Stimulated activated memory B cell treated with anti-CD40 and anti-IgM and Interleukin-4, amounts not matched to agents 10 μg/mL and 1 μg/mL and 100 μg/mL, for 72 hours (primary cell): ENCODE measurements around the gene TRIM69.
A peak's percentile ranks its signal among the peaks of the same experiment; 100 is the strongest.

Source experiments
- ATAC-seq: fragments of 150-1000 bp; cut with Tn5 transposase; 2 replicates; pipeline ENCODE4 v1.10.0; 2021
- H3K27ac Mint-ChIP-seq: one replicate; pipeline ENCODE4 v1.8.0; 2022; ENCODE audit warnings: mild to moderate bottlenecking, mixed read lengths
- H3K27me3 Mint-ChIP-seq: one replicate; pipeline ENCODE4 v1.8.0; 2022; ENCODE audit warnings: mixed read lengths
- H3K36me3 Mint-ChIP-seq: one replicate; pipeline ENCODE4 v1.8.0; 2022; ENCODE audit warnings: mixed read lengths
- H3K4me1 Mint-ChIP-seq: one replicate; pipeline ENCODE4 v1.8.0; 2022; ENCODE audit warnings: mixed read lengths
- H3K4me3 Mint-ChIP-seq: one replicate; pipeline ENCODE4 v1.8.0; 2022; ENCODE audit warnings: mild to moderate bottlenecking, moderate library complexity, mixed read lengths
- H3K9me3 Mint-ChIP-seq: one replicate; pipeline ENCODE4 v1.8.0; 2022; ENCODE audit warnings: mixed read lengths

The TRIM69 gene

DNA sequence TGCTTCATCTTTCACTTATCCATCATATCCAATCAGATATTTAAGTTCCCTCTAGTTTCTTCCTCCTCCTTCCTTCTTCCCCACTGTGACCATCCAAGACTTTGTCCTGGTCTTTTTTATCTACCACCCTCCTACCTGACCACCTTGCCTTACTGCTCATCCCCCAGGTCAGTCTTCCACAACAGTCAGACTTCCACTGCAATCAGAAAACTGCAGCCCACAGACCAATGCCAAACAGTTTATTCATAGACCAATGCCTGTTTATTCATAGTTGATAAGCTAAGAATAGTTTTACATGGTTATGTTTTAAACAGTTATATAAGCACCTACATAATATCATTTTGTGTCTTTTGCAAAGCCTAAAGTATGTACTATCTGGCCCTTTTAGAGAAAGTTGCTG is 65.5 kb downstream of the TRIM69 start:
- no peaks in the 10 kb centered on the region for H3K4me1 Mint-ChIP-seq
- H3K9me3 Mint-ChIP-seq: no peaks in the 10 kb centered on the region
- H3K36me3 Mint-ChIP-seq: no peaks in the 10 kb centered on the region
- H3K4me3 Mint-ChIP-seq: no peak overlapping the region
- peaks cover 25% of the 10 kb centered on the region for H3K27me3 Mint-ChIP-seq
- no peak overlapping the region for H3K27ac Mint-ChIP-seq
- ATAC-seq: no peak

DNA sequence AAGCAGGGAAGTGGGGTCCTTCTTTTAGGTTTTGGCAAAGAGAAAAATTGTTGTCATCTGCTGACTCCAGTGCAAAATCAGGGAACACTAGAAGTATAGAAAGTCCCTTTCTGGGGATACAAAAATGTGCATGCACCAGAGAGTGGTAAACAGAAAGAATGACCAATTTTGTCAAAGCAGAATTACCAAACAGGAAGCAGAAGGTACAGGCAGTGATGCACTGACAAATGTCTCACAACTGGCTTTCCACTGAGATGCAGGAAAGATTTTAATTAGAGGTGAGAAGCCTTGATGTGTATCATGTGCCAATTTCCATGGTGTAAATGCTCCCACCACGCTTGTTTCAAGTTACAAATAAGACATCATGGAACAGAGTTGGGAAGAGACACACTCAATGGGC is 66.0 kb downstream of the TRIM69 start:
- Mint-ChIP-seq H3K27me3 (peaks cover 25% of the 10 kb centered on the region), H3K36me3 (no peaks in the 10 kb centered on the region), H3K4me1 (no peaks in the 10 kb centered on the region), H3K9me3 (no peaks in the 10 kb centered on the region), H3K27ac (no peak overlapping the region), H3K4me3 (no peak overlapping the region)
- ATAC-seq: no peak

DNA sequence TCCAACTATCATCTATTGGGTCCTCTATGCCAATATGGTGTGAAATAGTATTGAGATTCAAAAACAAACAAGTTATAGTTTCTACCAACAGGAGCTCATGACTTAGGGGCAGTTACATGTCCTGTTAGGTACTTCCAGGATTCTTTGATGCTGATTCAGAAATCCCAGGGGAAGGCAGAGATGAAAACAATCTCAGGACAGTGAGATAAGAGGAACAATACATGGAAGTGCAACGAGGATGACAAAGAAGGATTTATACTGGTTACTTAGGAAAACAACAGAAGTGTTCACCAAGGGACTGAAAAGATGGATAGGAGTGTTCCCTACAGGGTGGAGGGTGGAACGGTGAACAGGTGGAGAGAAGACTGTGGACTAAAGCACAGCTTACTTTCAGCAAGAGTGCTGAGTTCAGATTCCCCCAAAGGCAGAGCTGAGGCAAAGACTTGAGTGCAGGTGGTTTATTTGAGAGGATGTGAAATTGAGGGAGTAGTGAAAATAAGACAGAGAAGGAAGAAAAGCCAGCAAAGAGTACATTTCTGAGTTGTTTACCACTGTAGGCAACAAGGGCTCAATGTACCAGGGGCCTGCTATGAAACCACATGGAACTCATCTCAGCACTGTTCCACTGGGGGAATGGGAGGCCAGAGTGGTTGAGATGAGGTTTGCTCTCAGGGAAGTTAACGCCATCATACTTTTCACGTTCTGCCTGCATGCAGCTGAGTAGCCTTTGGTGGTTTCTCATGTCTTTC is 68.1 kb downstream of the TRIM69 start:
- H3K27me3 Mint-ChIP-seq: peaks cover 13% of the 10 kb centered on the region
- ATAC-seq: peak; percentile 54
- no peaks in the 10 kb centered on the region for H3K4me1 Mint-ChIP-seq
- H3K36me3 Mint-ChIP-seq: no peaks in the 10 kb centered on the region
- no peaks in the 10 kb centered on the region for H3K9me3 Mint-ChIP-seq
- no peak overlapping the region for H3K4me3 Mint-ChIP-seq
- H3K27ac Mint-ChIP-seq: no peak overlapping the region

DNA sequence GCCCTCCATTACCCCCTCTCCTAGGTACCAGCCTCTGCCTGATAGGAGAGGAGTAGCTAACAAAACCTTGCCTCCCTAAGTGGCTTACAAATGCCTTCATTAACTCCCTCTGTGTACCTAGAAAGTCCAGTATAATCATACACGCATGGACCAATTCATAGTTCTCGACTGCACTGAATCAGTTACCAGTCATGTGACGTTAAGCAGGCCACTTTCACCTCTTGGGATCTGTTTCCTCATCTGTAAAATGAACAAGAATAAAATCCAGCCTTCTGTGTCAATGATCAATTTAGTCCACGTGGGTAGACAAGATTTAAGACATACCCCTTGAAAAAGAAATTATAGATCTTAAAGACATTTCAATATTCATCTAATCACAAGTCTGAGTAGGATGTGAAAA is 72.2 kb downstream of the TRIM69 start:
- Mint-ChIP-seq H3K36me3 (no peaks in the 10 kb centered on the region), H3K4me1 (peaks cover 4% of the 10 kb centered on the region), H3K9me3 (no peaks in the 10 kb centered on the region), H3K4me3 (no peak overlapping the region), H3K27me3 (no peaks in the 10 kb centered on the region), H3K27ac (no peak overlapping the region)
- ATAC-seq: no peak

DNA sequence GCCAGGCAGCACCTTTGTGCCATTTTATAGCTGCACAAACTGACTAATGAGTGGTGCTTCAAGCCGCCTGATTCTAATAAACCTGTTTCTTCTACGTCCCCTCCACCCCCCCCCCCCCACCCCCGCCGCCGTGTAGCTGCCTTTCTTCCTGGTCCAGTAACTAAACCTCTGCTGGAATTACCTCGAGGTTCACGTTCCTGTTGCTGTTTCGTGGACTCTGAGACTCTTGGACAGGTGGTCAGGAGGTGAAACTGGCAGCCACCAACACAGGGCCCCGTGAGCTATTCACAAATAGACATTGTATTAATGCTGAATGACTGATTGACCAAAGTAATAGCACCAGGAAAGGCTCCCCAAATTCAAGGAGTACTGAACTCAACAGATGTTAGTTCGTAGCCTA is 73.9 kb downstream of the TRIM69 start:
- Mint-ChIP-seq H3K4me3 (no peak overlapping the region), H3K4me1 (peaks cover 7% of the 10 kb centered on the region), H3K36me3 (no peaks in the 10 kb centered on the region), H3K27me3 (no peaks in the 10 kb centered on the region), H3K9me3 (no peaks in the 10 kb centered on the region), H3K27ac (no peak overlapping the region)
- ATAC-seq: no peak

DNA sequence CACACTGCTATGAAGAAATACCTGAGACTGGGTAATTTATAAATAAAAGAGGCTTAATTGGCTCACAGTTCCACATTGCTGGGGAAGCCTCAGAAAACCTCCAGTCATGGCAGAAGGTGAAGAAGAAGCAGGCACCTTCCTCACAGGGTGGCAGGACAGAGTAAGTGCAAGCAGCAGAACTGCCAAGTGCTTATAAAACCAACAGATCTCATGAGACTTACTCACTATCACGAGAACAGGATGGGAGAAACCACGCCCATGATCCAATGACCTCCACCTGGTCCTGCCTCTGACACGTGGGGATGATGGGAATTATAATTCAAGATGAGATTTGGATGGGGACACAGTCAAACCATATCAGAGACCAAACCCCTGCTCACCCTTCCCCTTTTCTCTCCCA is 75.0 kb downstream of the TRIM69 start:
- Mint-ChIP-seq H3K4me1 (peaks cover 7% of the 10 kb centered on the region), H3K36me3 (no peaks in the 10 kb centered on the region), H3K9me3 (no peaks in the 10 kb centered on the region), H3K27me3 (no peaks in the 10 kb centered on the region), H3K27ac (no peak overlapping the region), H3K4me3 (no peak overlapping the region)
- no peak for ATAC-seq

DNA sequence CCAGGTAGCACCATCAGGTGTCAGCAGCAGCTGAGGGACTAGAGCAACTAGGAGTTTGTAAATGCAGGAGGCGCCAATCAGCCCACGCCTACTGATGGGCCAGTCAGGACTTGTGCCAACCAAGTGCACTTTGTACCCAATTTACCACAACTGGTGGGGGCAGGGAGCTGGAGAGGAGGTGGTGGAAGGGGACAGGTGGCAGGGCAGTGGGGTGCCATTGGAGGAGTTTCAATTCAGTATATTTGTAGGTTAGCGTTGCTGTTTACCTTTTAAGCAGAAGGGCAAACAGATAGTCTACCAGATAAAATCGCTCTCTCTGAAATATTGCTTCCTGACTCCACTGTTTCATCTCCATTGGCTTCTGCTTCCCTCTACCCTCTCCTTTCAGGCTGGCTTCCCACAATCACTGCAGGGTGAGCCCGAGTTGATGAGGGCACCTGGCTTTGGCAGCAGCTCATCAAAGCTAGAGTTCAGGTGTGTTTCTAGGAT is 75.7 kb downstream of the TRIM69 start:
- H3K4me3 Mint-ChIP-seq: no peak overlapping the region
- ATAC-seq: no peak
- H3K36me3 Mint-ChIP-seq: no peaks in the 10 kb centered on the region
- H3K4me1 Mint-ChIP-seq: peaks cover 7% of the 10 kb centered on the region
- no peak overlapping the region for H3K27ac Mint-ChIP-seq
- H3K9me3 Mint-ChIP-seq: no peaks in the 10 kb centered on the region
- H3K27me3 Mint-ChIP-seq: no peaks in the 10 kb centered on the region

DNA sequence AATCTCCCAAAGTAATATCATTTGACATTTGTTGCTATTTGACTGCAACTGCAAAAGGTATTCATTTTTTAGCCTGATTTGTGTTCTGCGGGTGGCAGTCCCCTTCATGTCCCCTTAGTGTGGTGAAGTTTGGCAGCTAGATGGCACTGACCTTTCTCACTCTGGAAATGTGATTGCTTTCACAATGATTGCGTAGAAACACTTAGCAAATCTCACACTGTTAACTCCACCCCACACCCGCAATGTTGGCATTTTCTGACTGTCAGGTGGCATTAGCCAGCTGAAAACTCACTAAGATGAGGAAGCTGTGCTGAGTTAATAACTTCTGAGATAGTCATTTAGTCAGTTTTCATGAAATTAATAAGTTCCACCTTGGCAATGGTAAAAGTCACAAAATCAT is 76.9 kb downstream of the TRIM69 start:
- Mint-ChIP-seq H3K4me1 (peaks cover 7% of the 10 kb centered on the region), H3K36me3 (no peaks in the 10 kb centered on the region), H3K27me3 (no peaks in the 10 kb centered on the region), H3K4me3 (no peak overlapping the region), H3K27ac (no peak overlapping the region), H3K9me3 (no peaks in the 10 kb centered on the region)
- peak; percentile 43 for ATAC-seq
